ENCODE results near the gene RTTN.

Gene RTTN

DNA sequence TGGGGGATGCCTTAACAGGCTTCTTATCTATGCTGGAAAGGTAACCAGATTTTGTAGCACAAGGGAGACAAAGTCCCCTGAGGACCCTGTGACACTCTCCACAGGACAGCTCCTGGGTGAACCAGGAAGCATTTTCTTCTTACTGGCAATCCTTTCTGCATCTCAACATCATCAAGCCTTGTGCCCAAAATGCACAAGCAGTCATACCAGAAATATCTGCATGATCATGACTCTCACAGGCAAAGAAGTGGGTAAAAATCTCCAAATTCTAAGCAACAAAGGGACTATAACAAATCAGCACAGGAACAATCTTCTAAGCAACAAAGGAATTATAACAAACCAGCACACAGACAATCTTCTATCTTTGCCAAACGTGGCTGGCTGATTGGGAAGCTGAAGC is 158.7 kb downstream of the RTTN start:
- in situ Hi-C loops (cut with MboI; ENCODE audit: low pct_unique_long_range_greater_than_20kb, low sequenced_read_pairs): no loop called here
- DNase-seq: no peak

DNA sequence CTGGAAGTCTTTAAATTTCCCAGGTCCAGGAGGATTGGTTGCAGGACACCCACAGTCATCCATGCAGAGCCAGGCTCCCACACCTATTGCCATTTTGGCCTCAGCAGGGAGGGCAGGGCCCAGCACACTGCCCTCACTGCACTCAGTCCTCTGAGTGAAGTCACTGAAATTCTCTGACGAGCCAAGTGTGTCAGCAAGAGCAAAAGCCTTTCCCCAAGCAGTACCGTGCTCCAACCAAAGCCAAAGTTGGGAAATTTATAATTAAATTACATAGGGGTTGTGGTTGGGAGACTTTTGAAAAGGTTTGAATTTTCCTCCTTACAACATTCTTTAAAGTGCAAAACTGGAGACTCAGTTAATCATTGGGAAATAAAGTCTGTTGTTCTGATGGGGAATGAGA is 159.3 kb downstream of the RTTN start:
- in situ Hi-C loops (cut with MboI; ENCODE audit: low pct_unique_long_range_greater_than_20kb, low sequenced_read_pairs): no loop called here

DNA sequence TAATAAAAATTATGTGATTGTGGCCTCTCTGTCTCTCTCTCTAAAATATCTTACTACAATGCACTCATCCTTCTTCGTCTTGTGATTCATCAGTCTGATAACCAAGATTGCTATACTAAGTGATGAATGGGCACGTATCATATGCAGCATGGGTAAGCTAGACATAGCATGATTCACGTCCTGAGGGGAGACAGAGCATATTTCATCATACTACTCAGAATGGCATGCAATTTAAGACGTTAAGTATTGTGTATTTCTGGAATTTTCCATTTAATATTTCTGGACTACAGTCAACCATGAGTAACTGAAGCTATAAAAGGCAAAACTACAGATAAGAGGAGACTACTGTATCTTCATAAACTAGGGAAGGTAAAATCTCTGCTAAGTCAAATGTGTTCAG is 160.9 kb downstream of the RTTN start:
- DNase-seq: no peak
- in situ Hi-C loops (cut with MboI; ENCODE audit: low pct_unique_long_range_greater_than_20kb, low sequenced_read_pairs): no loop called here

More for the DNA sequence above, 159.3 kb downstream of the RTTN start:
- DNase-seq: no peak

DNA sequence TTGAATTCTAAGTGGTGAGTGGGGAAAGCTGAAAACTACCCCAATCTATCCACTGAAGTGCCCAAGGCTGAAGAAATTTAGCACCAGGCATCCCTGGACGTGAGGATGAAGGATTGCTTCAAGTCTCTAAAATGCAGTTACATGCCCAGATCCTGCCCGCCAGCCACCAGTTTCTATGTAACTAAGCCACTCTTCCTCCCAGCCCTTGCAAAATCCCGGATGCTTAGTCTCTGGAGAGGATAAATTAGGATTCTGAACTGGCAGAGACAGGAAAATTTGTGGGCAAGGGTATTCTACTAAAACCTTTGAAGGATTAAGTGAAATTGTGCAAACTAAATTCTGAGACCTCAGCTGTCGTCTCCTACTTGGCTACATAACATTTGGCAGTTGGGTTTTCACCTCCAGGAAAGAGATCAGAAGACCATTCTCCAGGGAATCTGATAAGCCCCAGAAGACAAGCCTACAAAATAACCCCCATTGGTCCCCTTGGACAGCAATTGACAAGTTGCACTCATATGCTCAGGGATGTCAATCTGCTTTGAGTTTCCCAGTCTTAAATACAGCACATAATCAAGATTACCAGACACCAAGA is 163.9 kb downstream of the RTTN start:
- in situ Hi-C loops (cut with MboI; ENCODE audit: low pct_unique_long_range_greater_than_20kb, low sequenced_read_pairs): no loop called here
- DNase-seq: no peak

DNA sequence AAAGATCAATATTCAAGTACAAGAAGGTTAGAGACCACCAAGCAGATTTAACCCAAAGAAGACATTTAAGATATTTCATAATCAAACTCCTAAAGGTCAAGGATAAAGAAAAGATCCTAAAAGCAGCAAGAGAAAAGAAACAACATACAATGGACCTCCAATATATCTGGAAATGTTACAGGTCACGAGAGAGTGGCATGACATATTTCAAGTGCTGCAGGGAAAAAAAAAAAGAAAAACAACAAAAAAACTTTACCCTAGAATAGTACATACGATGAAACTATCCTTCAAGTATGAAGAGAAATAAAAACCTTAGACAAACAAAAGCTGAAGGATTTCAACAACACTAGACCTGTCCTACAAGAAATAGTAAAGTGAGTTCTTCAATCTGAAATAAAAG is 166.3 kb downstream of the RTTN start:
- no peak for DNase-seq
- in situ Hi-C loops (cut with MboI; ENCODE audit: low pct_unique_long_range_greater_than_20kb, low sequenced_read_pairs): no loop called here

DNA sequence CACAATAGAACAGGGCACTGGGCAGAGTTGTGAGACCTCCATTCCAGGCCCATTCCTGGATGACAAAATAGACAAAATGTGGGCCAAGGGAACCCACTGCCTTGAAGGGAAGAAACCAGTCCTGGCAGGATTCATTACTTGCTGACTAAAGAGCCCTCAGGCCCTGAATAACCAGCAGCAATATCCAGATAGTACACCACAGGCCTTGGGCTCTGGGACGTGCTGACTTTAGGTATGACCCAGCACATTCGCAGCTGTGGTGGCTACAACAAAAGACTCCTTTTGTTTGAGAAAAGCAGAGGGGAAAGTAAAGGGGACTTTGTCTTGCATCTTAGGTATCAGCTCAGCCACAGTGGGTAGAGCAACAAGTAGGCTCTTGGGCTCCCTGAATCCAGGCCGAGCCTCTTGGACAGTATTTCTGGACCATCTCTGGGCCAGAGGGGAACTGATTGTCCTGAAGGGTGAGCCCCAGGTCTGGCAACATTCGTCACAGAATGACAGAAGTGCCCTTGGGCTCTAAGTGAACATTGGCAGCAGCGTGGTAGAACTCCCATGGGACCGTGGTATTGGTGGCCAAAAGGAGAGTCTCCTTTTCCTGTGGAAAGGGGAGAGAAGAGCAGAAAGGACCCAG is 167.9 kb downstream of the RTTN start:
- in situ Hi-C loops (cut with MboI; ENCODE audit: low pct_unique_long_range_greater_than_20kb, low sequenced_read_pairs): no loop called here
- DNase-seq: no peak

DNA sequence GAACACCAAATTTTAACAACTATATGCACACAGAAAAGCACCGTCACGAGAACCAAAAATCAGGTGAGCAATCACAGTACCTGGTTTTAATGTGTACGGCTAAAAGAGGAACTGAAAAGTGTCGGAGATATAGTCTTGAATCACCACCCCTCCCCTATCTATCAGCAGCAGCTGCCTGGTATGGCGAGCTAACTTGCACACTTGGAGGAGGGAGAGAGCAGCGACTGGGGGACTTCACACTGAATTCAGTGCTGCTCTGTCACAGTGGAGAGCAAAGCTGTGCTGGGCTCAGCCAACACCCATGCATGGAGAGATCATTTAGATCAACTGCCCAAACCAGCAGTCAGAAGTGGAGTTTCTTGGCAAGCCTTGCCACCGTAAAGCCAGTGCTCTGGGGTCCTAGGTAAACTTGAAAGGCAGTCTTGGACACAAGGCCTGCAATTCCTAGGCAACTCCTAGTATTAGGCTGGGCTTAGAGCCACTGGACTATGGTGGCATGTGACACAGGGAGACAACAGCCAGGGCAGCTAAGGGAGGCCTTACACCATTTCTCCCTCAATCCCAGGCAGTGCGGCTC is 168.6 kb downstream of the RTTN start:
- DNase-seq: no peak
- in situ Hi-C loops (cut with MboI; ENCODE audit: low pct_unique_long_range_greater_than_20kb, low sequenced_read_pairs): no loop called here

DNA sequence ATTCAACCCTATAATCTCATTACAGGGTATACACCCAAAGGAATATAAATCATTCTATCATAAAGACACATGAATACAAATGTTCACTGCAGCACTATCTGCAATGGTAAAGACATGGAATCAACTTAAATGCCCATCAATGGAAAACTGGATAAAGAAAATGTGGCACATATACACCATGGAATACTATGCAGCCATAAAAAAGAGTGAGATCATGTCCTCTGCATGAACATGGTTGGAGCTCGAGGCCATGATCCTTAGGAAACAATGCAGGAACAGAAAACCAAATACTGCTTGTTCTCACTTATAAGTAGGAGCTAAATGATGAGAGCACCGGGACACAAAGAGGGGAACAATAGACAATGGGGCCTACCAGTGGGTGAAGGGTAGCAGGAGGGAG is 169.3 kb downstream of the RTTN start:
- DNase-seq: no peak
- in situ Hi-C loops (cut with MboI; ENCODE audit: low pct_unique_long_range_greater_than_20kb, low sequenced_read_pairs): no loop called here

DNA sequence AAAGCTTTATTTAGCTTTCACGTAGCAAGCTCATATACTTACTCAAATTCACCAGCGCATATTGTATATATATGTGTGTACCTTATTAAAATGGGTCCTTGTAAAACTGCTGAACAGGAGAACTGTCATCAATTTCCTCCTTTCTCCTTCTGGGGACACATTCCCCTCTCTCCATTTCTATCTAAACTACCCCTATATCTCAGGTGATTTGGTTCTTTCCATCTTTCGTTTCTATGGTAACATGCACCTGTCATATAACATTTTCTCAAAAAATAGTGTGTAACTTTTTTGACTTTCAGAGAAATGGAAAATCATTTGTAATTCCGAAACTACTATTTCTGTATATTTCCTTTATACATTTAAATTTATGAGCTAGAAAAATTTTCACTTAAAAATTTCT is 174.3 kb downstream of the RTTN start:
- in situ Hi-C loops (cut with MboI; ENCODE audit: low pct_unique_long_range_greater_than_20kb, low sequenced_read_pairs): no loop called here
- DNase-seq: no peak

DNA sequence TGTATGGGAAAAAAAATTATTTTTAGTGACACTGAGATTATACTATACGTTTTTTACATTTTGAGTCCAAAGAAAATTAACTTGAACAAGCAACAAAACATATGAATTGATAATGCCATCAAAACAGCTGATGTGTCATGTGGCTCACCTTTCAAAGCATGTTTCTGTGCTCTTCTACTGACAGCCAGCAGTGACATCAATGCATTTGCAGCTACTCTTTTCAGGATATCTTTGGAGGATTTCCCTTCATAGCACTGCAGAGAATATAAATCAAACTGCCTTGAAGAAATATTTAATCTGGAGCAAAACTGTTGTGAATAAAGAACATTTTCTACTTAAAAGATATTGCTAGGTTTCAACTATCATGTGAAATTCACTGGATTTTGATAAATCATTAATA is 174.8 kb downstream of the RTTN start:
- in situ Hi-C loops (cut with MboI; ENCODE audit: low pct_unique_long_range_greater_than_20kb, low sequenced_read_pairs): no loop called here
- DNase-seq: no peak

DNA sequence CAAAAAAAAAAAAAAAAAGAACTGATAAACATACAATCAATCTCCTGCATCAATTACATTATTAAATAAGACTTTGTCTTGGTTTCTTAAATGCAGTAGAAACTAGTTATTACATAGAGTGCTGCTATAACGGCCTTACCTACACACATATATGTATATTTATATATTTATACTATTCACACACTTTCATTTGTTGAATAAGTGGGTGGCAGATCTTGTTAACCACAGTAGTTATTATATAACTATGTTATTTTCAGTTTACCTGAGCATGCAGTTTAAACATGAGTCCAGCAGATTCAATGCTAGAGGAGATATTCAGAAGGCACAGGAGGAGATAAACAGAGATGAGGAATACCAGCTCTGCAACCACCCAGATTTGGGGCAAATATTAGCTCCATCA is 176.3 kb downstream of the RTTN start:
- in situ Hi-C loops (cut with MboI; ENCODE audit: low pct_unique_long_range_greater_than_20kb, low sequenced_read_pairs): no loop called here
- no peak for DNase-seq

DNA sequence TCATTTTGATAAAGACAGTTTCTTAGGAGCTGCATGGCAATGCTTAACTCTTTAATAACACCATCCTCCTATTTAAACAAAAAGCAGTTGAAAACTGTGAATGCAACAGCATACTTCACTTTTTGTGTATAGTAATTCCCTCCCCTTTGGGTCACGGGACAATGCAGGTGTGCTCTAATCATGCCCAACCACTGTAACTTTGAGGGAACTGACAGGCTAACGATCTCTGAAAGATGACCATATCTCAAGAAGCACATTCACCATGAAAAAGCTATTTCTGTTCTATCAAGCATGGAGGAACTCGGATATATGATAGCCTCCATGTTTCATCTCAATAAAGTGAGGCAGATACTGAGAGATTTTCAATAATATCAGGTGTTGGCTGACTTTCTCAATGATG is 176.8 kb downstream of the RTTN start:
- in situ Hi-C loops (cut with MboI; ENCODE audit: low pct_unique_long_range_greater_than_20kb, low sequenced_read_pairs): no loop called here
- DNase-seq: no peak

DNA sequence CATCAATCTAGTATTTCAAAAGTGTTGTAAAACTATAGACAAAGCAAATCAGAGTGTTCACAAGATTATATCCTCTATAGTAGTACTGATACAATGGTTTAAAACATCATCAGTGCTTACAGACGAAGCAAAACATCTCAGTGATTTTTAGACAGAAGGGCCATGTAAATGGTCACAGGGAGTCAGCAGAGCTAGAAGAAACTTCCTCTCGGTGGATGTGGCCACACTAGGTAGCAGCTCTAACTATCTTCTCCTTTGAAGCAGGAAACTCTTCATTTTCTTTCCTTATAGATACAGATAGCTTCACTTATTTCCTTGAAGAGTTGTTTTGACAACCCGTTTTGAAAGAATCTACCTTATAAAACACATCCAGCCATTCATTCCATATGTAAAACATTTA is 177.4 kb downstream of the RTTN start:
- no peak for DNase-seq
- in situ Hi-C loops (cut with MboI; ENCODE audit: low pct_unique_long_range_greater_than_20kb, low sequenced_read_pairs): no loop called here

DNA sequence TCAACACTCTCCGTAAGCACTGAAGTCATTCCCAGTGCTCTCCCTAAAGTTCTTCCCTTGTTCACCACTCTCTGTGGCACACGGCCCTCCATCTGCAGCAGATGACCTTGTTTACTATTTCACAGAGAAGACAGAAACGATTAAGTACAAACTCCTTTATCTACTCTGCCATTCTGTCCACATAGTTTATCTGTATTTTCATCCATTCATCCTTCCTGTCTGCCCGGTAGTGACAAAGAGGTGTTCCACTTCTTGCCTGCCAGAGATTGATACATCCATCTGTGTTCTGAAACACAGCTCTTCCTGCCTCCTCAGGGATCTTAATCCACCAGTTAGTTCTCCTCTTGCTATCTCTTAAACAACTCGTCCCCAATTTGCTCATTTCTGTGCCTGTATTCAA is 179.9 kb downstream of the RTTN start:
- in situ Hi-C loops (cut with MboI; ENCODE audit: low pct_unique_long_range_greater_than_20kb, low sequenced_read_pairs): no loop called here
- no peak for DNase-seq

DNA sequence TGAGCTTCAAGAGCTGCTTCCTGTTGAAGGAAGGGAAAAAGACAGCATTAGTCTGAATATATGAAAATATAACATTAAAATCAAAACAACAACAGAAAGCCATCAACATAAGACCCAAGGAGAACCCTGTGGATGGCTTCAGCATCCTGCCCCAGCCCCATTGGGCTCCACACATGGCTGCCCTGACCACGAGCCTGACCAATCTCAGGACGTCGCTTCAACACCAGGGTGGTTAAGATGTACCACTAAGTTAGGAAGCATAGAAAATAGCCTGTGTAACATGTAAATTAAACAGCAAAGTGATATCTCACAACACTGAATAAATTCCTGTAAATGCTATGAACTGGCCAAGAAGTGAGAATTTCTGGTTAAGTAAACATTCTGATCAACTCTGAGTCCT is 180.7 kb downstream of the RTTN start:
- in situ Hi-C loops (cut with MboI; ENCODE audit: low pct_unique_long_range_greater_than_20kb, low sequenced_read_pairs): no loop called here
- DNase-seq: no peak

DNA sequence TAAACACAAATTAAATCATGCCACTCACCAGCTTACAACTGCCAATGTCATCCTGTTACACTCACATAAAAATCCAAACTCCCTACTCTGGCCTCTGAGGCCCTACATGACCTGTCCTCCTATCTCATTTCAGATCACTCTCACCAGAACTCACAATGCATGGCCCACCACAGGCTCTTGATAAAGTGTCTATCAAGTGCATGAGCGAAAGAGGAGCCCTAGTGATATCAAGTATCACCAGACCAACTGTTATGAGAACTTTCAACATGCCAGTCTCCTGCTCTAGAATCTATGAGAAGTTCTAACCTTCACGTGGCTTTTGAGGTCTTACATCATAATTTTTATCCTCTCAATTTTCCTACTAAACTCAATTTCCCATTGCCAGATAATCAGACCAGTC is 181.4 kb downstream of the RTTN start:
- in situ Hi-C loops (cut with MboI; ENCODE audit: low pct_unique_long_range_greater_than_20kb, low sequenced_read_pairs): no loop called here
- DNase-seq: no peak

DNA sequence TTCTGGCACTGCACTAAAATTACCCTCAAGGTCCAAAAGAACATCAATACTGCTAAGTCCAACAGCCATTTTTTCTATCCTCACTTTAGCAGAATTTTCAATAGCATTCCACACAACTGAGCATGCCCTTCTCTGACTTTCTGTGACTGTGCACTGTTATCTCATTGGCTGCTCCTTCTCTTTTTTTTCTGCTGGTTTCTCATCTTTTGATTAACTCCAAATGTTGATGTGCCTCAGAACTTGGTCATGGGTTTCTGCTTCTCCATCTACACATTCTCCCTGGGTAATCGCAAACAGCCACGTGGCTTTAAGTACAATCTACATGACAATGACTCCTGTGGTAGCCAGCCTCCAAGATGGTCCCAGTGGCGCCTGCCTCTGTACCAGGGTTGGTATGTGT is 182.9 kb downstream of the RTTN start:
- in situ Hi-C loops (cut with MboI; ENCODE audit: low pct_unique_long_range_greater_than_20kb, low sequenced_read_pairs): no loop called here
- DNase-seq: no peak

DNA sequence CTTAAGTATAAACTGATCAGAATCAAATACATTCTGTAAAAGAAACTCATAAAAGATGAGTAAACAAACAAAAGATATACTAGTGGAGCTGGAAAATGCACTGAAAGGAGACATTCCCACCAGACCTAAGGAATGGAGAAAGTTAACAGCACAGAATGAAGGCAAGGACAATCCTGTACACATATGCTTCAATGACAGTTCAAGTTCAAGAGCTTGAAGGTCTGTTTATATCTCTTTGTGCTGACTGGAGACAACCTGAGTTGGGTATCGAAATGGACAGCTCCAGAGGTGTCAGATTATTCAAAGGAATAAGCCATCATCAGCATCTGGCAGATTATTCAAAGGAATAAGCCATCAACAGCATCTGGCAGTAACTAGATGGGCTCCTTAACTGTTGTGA is 184.0 kb downstream of the RTTN start:
- in situ Hi-C loops (cut with MboI; ENCODE audit: low pct_unique_long_range_greater_than_20kb, low sequenced_read_pairs): no loop called here
- DNase-seq: no peak

DNA sequence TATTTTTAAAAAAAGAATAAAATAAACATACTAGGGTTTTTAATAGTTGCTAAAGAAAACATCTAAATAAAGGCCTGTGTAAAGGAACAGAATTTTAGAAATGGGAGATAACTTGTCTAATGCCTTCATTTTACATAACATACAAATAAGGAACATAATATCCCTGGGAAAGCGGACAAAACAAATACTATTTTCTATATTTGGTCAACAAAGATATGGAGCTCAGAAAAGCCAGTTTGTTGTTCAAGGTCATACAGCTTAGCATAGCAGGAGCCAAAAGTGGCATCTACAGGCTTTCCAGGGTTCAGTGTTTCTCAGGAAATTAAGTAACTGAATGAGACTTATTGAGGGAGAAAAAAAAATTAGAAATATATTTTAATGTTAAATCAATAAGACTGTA is 184.4 kb downstream of the RTTN start:
- in situ Hi-C loops (cut with MboI; ENCODE audit: low pct_unique_long_range_greater_than_20kb, low sequenced_read_pairs): no loop called here
- no peak for DNase-seq

DNA sequence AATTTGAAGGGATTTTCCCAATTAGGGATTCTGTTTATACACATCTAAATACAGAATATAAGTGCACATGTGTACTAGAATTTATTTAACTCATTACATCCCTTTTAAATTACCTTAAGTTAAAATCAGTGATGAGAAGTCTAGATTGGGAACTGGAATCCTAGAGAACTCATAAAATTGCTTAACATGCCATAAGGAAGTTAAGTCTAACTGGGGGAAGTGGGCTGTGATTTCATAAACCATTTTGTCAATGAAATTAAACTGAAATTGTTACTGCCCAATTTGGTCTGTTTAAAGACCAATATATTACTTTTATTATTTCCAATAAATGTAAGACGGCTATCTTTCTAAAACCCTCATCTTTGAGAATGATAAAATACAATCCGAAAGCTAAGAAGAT is 185.5 kb downstream of the RTTN start:
- in situ Hi-C loops (cut with MboI; ENCODE audit: low pct_unique_long_range_greater_than_20kb, low sequenced_read_pairs): no loop called here
- no peak for DNase-seq

DNA sequence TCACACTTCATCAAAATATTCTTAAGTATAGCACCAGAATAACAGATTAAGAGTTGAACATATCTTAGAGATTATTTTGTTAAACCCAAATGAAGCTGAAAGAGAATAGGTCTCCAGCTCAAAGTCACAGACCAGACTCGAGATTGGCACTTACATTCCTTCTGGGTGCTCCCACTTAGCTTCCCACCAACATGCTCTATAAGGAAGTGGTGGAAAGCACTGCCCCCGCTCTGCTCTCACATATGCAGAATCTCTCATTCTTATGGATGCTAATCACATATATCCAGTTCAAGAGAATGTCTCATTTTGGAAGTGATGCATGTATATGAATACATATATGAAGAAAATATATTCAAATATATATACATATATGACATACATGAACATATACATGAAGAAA is 186.4 kb downstream of the RTTN start:
- no peak for DNase-seq
- in situ Hi-C loops (cut with MboI; ENCODE audit: low pct_unique_long_range_greater_than_20kb, low sequenced_read_pairs): no loop called here
